Esophagus squamous epithelium (tissue), 5 donors: ENCODE measurements around the gene ADGRB3. TPM values are rescaled to one million over a fixed set of nuclear protein-coding genes. Genes with fewer than 3 reads are reported as not detected.

Experiments
- DNase-seq: peaks from one replicate; lab custom pipeline; 2025; lab: John Stamatoyannopoulos, UW
- H3K27ac ChIP-seq, 4 donors: fragments of 200-600 bp; sonication (generic); one replicate each; pipeline ENCODE4 v1.5.1; 2016 to 2019; ENCODE audit warnings: mild to moderate bottlenecking in 1 of 4
- H3K27me3 ChIP-seq, 4 donors: fragments of 200-600 bp; sonication (generic); 1 replicate in 3 of 4; 2 replicates in 1 of 4; pipeline versions ENCODE4 v1.5.1 to v1.6.0; 2017 to 2021; ENCODE audit warnings: antibody characterized with exemption in 1 of 4
- H3K36me3 ChIP-seq, 3 donors: fragments of 200-600 bp; sonication (generic); one replicate each; pipeline ENCODE4 v1.5.1; 2016 to 2019
- H3K4me1 ChIP-seq, 3 donors: fragments of 200-600 bp; sonication (generic); one replicate each; pipeline ENCODE4 v1.5.1; 2017 to 2019
- H3K4me3 ChIP-seq, 4 donors: fragments of 200-600 bp; sonication (generic); 1 replicate in 3 of 4; 2 replicates in 1 of 4; pipeline ENCODE4 v1.5.1; 2016 to 2019; ENCODE audit warnings: mild to moderate bottlenecking in 2 of 4, moderate library complexity in 1 of 4
- H3K9me3 ChIP-seq, 3 donors: fragments of 200-600 bp; sonication (generic); one replicate each; pipeline ENCODE4 v1.5.1; 2016 to 2019
- POLR2A ChIP-seq, 4 donors: fragments of 450-650 bp; IDR thresholded peaks; one replicate each; pipeline ENCODE4 v1.6.1; 2017; ENCODE audit warnings: antibody characterized with exemption in 4 of 4, mild to moderate bottlenecking in 4 of 4, moderate library complexity in 3 of 4
- WGBS, 2 donors: methylation state at CpG; one replicate each; pipeline ENCODE4 v1.1.5; 2018; 5-methylcytosine and 5-hydroxymethylcytosine counted together
- intact Hi-C: fragments of 100-400 bp; cut with DNase I; formaldehyde crosslinking; loops from one replicate; pipeline ENCODE4 v1.15.0; 2022
- total RNA-seq, 4 donors: library from RNA; depleted of rRNA; stranded (reverse); fragments of >200 nt; gene quantifications; one replicate each; pipeline ENCODE4 v1.1.0, GENCODE V29; 2016
- TF ChIP-seq, protein P1 (sequence below), 6 experiments: fragments of 450-650 bp in 4 of 6; fragments of 200-600 bp in 2 of 6; sonication (generic) in 2 of 6; IDR thresholded peaks; one replicate each; pipeline ENCODE4 v1.5.1; 2016 to 2019; ENCODE audit warnings: antibody characterized with exemption in 6 of 6, mild to moderate bottlenecking in 4 of 6, moderate library complexity in 4 of 6
- donor health status: DM: yes; HTN: yes; CAD: no.

Gene ADGRB3
- total RNA-seq, 4 donors from 2014 or later, result 0.04 to 1.1 (median 0.32) TPM

DNA sequence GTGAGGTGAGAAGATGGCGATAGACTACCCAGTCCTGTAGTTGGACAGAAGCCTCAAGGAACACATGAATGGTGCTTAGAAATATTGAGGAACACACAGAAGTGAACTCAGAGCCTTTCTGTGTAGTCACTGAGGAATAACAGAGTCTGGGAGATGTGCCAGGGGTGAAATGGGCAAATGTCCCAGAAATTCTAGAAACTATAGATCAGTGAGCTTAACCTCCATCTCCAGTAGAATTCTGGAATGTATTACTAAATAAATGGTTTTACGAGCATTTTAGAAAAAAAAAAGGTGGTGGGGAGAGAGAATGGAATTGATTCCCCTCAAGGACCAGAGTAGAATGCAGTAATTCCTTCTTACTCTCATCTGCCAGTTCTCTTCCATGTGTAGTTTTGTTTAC is 781.7 kb downstream of the ADGRB3 start:
- no peaks in the 10 kb centered on the region for H3K36me3 ChIP-seq
- no peaks in the 10 kb centered on the region for H3K9me3 ChIP-seq
- no peak overlapping the region for H3K27ac ChIP-seq
- intact Hi-C loops, result no loop called here
- WGBS, 2 donors, result 47 to 57% methylated on average over 2 of the region's 2 CpGs
- TF ChIP-seq, protein P1, sequence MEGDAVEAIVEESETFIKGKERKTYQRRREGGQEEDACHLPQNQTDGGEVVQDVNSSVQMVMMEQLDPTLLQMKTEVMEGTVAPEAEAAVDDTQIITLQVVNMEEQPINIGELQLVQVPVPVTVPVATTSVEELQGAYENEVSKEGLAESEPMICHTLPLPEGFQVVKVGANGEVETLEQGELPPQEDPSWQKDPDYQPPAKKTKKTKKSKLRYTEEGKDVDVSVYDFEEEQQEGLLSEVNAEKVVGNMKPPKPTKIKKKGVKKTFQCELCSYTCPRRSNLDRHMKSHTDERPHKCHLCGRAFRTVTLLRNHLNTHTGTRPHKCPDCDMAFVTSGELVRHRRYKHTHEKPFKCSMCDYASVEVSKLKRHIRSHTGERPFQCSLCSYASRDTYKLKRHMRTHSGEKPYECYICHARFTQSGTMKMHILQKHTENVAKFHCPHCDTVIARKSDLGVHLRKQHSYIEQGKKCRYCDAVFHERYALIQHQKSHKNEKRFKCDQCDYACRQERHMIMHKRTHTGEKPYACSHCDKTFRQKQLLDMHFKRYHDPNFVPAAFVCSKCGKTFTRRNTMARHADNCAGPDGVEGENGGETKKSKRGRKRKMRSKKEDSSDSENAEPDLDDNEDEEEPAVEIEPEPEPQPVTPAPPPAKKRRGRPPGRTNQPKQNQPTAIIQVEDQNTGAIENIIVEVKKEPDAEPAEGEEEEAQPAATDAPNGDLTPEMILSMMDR (IDR thresholded peaks at IDR 0.05), result no peak
- no peak for TF ChIP-seq POLR2A (IDR thresholded peaks at IDR 0.05)
- no peaks in the 10 kb centered on the region for H3K4me1 ChIP-seq
- H3K27me3 ChIP-seq, result no peaks in the 10 kb centered on the region
- DNase-seq, result no peak
- no peak overlapping the region for H3K4me3 ChIP-seq

DNA sequence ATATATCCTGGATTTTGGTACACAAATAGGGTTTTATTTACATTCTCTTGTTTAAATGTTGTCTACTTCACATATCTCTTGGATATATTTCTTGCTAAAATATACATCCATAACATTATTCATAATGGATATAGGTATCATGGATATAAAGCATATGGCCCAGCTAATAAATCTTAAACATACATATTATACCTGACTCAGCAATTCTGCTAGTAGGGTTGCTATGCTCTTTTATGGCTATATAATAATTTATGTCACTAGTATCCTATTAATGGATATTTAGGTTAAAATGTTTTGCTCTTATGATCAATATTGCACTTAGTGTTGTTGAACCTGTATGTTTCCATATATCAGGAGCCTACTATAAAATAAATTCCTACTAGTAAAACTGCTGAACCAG is 786.2 kb downstream of the ADGRB3 start:
- Histone ChIP-seq H3K9me3 (no peaks in the 10 kb centered on the region), H3K27ac (no peak overlapping the region), H3K36me3 (no peaks in the 10 kb centered on the region), H3K4me1 (no peaks in the 10 kb centered on the region), H3K27me3 (no peaks in the 10 kb centered on the region), H3K4me3 (no peak overlapping the region)
- DNase-seq, result no peak
- intact Hi-C loops, result no loop called here
- TF ChIP-seq, protein P1 (IDR thresholded peaks at IDR 0.05), result no peak
- no peak for TF ChIP-seq POLR2A (IDR thresholded peaks at IDR 0.05)

DNA sequence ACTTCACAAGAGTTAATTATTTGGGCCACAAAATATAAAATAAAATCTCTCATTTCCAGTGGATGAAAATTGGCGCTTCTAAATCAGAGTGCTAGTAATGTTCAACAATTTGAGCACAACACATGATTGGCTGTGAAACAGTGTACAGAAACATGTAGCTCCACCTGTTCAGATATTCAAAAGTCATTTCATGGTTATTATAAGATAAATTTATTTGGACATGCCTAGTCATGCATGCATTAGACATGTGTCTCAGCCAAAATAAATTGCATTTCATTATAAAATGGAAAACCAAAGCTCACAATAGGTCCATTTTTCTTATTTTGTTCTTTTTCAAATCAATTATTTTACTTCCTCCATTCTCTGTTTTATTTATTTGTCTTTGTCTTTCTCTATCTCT is 786.9 kb downstream of the ADGRB3 start:
- no peak overlapping the region for H3K4me3 ChIP-seq
- WGBS, 2 donors, result 86 to 92% methylated on average over 1 of the region's 1 CpG
- no peaks in the 10 kb centered on the region for H3K36me3 ChIP-seq
- TF ChIP-seq, protein P1 (IDR thresholded peaks at IDR 0.05), result no peak
- no peak for TF ChIP-seq POLR2A (IDR thresholded peaks at IDR 0.05)
- H3K9me3 ChIP-seq, result no peaks in the 10 kb centered on the region
- intact Hi-C loops, result no loop called here
- H3K4me1 ChIP-seq, result no peaks in the 10 kb centered on the region
- H3K27me3 ChIP-seq, result no peaks in the 10 kb centered on the region
- no peak for DNase-seq
- H3K27ac ChIP-seq, result no peak overlapping the region

DNA sequence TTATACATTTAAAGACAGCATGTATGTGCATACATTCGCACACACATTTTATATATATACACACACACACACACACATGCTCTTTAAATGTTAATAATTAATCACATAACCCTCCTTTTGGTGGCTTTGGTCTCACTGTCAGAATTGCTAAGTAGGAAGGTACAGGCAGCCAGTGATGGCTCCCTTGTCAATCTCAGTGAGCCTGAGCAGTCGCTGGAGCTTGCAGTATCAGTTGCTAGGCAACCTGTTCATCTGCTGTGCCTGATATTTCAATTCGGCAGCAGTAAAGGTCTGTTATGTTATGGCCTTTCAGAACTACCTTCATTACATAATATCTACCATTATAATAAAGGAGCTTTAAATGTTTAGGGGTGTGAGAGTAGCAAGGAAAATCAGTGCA is 787.4 kb downstream of the ADGRB3 start:
- intact Hi-C loops, result no loop called here
- H3K9me3 ChIP-seq, result no peaks in the 10 kb centered on the region
- no peak for DNase-seq
- 49 to 50% methylated on average over 3 of the region's 3 CpGs for WGBS, 2 donors
- H3K4me1 ChIP-seq, result no peaks in the 10 kb centered on the region
- H3K27me3 ChIP-seq, result no peaks in the 10 kb centered on the region
- H3K27ac ChIP-seq, result no peak overlapping the region
- TF ChIP-seq, protein P1 (IDR thresholded peaks at IDR 0.05), result no peak
- TF ChIP-seq POLR2A (IDR thresholded peaks at IDR 0.05), result no peak
- no peak overlapping the region for H3K4me3 ChIP-seq
- no peaks in the 10 kb centered on the region for H3K36me3 ChIP-seq

DNA sequence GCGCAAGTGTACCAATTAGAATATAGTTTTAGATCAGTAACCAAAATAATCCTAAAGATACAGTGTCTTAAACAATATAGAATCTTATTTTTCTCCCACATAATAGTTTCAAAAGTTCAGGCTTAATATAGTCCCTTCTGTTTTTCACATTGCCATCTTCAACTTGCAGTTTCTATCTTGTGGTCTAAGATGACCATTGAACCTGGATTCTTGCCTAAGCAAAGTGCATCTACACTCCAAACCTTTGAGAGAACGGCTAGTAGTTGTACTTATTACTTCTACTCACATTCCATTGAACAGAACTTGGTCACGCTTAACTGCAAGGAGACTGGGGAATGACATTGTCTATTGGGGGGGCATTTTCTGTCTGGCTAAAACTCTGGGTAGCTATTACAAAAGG is 788.7 kb downstream of the ADGRB3 start:
- Histone ChIP-seq H3K36me3 (no peaks in the 10 kb centered on the region), H3K27me3 (no peaks in the 10 kb centered on the region), H3K4me1 (no peaks in the 10 kb centered on the region), H3K4me3 (no peak overlapping the region), H3K9me3 (no peaks in the 10 kb centered on the region), H3K27ac (no peak overlapping the region)
- no peak for DNase-seq
- intact Hi-C loops, result no loop called here
- no peak for TF ChIP-seq POLR2A (IDR thresholded peaks at IDR 0.05)
- TF ChIP-seq, protein P1 (IDR thresholded peaks at IDR 0.05), result no peak
- 82 to 85% methylated on average over 3 of the region's 3 CpGs for WGBS, 2 donors
